ENCODE measurements around the gene NUP205. TPM values are rescaled to one million over a fixed set of nuclear protein-coding genes. Genes with fewer than 3 reads are reported as not detected.
"Not testable (repeated sequence)": the region's sequence is repeated elsewhere in the genome, so short reads cannot be mapped to it uniquely, and the experiment has no call there.

Gene NUP205
- total RNA-seq, 1 donor from 2014 or later, result 33.3 TPM

- no peak for DNase-seq (ENCODE audit: low spot score)
Measured at GRCh38 chr7:135617781-135618180, 60.1 kb downstream of the NUP205 start.

DNA sequence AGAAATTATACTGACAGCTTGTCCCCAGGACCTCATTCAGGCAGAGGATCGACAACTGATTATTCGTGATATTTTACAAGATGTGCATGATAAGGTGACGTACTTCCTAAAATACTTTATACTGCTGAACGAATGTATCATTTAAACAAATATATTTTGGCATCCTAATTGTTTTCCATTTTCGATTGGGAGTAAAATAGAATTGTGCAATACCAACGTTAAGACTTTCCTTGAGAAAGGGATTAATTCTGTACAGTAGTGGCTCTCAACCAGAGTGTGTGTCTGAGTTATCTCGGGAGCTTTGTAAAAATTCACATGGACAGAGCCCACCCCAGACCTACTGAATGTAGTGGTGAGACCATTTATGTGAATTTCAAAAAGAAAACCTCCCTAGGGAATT is 60.8 kb downstream of the NUP205 start:
- DNase-seq (ENCODE audit: low spot score), result no peak

DNA sequence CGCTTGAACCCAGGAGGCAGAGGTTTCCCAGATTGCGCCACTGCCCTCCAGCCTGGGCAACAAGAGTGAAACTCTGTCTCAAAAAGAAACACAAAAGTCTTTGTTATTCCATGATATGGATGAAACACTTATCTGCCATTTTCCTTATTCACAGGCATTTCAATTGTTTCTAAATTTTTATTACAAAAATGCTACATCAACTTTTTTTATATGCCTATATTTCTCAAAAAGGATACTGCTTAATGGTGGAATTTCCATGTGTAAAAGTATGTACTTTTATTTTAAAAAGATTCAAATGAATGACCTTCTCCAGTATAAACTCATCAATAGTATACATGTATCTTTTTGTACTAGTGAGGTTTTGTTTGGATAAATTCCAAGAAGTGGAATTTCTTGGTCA is 62.7 kb downstream of the NUP205 start:
- no peak for DNase-seq (ENCODE audit: low spot score)

DNA sequence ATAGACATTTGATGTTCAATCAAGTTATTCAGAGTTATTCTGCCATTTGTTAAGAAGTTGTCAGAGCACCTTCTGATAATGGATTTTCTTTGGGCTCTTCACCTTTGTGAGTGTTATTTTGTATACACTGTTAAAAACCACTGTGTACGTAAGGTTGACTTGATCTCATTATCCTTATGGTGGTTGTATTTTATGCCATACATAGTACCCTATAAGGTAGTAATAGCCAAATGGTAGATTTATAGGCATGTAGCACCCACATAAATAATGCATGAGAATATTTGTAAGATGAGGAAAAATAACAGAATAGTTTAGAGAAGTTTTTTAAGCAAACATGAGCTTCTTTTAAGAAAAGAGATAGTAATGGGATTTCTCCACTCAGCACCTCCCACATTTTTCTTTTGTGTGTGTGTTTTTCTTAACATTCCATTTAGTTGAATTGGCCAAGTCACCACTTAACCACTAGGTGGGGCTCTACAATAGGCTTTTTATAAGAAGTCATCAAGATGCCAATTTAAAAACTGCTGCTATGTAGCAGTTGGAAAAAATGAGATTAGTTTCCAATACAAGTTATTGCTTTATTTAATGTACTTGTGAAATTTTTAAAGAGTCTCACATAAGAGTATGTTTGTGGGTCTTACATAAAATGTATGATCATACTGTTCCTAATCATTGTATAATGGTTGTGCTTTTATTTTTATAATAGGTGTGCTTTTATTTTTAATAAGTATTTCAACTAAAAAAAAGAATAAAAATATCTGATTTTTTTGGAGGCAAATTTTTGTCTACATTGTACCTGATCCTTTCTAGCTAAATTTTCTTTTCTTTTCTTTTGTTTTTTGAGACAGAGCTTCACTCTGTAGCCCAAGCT is 63.5 kb downstream of the NUP205 start:
- no peak for DNase-seq (ENCODE audit: low spot score)

GRCh38 chr7:135634191-135634878 is 76.6 kb downstream of the NUP205 start:
- no peak for DNase-seq (ENCODE audit: low spot score)

DNA sequence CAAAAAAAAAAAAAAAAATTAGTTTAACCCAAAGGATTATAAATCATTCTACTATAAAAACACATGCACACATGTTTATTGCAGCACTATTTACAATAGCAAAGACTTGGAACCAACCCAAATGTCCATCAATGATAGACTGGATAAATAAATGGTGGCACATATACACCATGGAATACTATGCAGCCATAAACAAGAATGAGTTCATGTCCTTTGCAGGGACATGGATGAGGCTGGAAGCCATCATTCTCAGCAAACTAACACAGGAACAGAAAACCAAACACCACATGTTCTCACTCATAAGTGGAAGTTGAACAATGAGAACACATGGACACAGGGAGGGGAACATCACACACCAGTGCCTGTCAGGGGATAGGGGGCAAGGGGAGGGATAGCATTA is 82.0 kb downstream of the NUP205 start:
- DNase-seq (ENCODE audit: low spot score), result not testable (repeated sequence)

DNA sequence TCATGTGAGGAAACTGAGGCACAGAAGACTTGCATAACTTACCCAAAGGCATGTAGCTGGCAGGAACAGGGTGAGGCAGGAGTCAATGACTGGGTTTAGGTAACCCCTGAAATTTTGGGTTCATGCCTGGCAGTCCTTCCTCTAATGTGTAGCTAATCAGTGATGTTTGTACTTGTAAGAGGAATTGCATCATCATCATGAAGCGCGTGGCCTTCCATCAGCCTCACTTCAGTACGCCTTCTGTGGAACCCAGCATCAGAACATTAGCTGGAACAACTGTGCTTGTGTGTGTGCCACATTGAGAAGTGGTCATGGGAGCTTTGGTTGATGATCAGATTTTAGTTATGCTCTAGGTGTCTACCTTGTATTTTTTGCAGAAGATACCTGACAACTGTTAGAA is 86.4 kb downstream of the NUP205 start:
- no peak for DNase-seq (ENCODE audit: low spot score)

DNA sequence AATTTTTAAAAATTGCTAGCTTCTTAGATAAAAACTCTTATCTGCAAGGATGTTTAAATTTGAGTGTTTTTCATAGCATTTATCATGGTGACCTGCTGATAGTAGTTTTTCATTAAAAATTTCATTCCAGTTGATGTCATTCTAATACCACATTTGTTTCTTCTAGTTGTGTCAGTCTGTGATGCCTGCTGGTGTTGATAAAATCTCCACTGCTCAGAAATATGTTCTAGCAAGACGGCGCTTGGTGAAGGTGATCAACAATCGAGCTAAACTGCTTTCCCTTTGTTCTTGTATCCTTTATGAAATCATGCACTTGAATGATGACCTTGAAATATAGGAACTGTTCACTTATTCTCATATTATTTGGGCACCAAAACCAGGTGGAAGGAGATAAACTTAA is 87.0 kb downstream of the NUP205 start:
- DNase-seq (ENCODE audit: low spot score), result no peak

DNA sequence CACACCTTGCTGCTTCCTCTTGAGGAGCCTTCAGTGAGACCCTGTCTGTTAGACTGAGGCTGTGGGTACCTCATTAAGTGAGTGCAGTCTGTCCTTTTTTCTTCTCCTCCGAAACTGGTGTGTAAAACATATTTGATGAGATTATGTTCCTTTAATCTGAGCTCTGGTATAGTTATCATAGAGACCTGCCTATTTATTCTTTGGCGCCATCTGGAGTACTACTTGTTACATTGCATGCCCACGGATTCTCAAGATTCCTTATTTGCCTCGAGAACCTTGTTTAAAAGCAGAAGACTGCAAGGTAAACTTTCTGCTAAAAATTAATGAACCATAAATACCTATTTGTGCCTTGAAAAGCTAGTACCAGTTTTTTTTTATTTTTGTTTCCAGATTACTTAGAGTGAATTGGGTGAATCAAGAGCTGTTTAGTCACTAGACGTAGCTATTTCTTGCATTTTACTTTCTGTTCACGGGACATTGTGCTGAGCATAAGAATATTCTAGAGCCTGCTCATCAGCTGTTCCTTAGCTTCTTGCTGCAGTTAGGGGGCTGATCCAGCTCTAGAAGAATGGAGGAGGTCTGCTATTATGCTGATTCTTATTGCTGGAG is 87.7 kb downstream of the NUP205 start:
- no peak for DNase-seq (ENCODE audit: low spot score)

GRCh38 chr7:135647755-135648154 is 90.0 kb downstream of the NUP205 start:
- no peak for DNase-seq (ENCODE audit: low spot score)

DNA sequence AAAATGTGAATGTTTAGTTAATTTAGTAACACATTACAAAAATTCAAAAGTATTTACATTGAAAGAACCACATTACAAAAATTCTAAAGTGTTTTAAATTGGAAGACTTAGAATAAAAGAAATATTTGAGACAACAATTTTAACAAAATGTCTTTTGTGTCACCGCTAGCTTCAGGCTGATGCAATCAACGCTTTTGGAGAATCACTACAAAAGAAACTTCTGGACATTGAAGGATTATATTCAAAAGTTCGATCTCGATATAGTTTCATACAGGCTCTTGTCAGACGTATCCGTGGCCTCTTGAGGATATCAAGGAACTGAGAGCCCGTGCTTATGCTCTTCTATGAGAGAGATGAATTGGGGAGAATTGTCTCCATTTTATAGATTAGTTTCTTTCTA is 90.5 kb downstream of the NUP205 start:
- DNase-seq (ENCODE audit: low spot score), result no peak

GRCh38 chr7:135650831-135651573 is 93.3 kb downstream of the NUP205 start:
- no peak for DNase-seq (ENCODE audit: low spot score)

GRCh38 chr7:135653340-135654080 is 95.8 kb downstream of the NUP205 start:
- no peak for DNase-seq (ENCODE audit: low spot score)

- no peak for DNase-seq (ENCODE audit: low spot score)
Measured at GRCh38 chr7:135658564-135658963, 100.8 kb downstream of the NUP205 start.

DNA sequence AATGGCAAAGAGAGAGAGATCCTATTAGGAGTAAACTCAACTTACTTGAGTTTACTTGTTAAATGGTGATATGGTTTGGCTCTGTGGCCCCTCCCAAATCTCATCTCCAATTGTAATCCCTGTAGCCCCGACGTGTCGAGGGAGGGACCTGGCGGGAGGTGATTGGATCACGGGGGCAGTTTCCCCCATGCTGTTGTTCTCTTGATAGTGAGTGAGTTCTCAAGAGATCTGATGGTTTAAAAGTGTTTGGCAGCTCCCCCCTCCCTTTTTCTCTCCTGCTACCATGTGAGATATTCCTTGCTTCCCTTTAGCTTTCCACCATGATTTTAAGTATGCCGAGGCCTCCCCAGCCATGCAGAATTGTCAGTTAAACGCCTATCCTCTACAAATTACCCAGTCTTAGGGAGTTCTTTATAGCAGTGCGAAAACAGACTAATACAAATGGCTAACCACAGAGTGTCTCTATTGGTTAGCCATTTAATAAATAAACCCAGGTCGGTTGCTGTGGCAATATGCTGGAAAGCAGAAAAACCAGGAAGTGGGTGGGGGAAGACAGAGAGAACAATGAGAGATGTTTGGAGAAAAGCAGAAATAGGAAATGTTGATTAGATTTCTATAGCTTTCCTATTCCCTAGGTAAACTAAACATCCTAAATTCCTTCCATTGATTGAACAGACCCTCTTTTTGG is 101.6 kb downstream of the NUP205 start:
- no peak for DNase-seq (ENCODE audit: low spot score)

DNA sequence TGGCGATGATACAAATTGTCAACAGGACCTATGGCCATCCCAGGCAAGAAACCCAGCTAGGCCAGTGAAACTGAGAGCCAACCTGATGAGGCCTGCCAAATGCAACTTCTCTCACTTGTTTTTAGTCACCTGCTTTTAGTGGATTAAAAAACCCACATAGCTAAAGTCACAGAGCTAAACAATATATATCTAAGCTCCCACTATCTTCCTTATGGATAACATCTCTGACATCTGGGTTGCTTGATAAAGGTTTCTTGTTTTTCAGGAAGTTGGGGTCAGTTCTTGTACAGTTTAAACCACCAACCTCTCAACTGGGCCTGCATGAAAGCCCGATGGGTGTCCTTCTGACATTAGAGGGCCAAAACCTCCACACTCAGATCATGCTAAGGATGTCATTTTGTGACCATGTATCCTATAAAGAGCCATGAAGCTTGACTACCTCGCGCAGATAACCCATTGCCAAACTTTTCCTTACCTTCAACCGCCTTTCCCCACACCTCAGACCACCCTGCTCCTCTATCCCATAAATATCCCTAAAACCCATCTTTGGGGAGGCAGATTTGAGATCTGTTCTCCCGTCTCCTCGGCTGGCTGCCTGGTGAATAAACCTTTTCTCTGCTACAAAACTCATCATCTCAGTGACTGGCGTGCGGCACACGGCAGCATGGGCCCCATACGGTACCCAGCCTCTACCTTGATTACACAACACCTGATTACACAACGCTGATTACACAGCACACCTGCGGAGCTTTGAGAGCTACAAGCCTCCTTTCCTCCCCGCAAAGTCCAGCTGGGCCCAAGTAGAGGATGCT is 103.8 kb downstream of the NUP205 start:
- no peak for DNase-seq (ENCODE audit: low spot score)

DNA sequence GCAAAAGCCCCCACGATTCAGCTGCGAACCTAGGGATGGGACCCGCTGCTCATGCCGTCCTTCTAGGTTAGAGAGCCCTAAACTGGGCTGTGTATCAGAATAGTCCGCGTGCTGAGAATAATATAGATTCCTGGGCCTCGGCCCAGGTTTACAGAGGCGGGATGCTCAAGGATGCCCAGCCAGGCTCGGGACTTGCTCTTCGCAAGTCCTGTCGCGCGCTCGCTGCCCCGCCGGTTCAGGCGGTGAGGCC is 104.3 kb downstream of the NUP205 start:
- no peak for DNase-seq (ENCODE audit: low spot score)

GRCh38 chr7:135662373-135663114 is 104.8 kb downstream of the NUP205 start, which contains the start of gene STMP1:
Gene STMP1 (plus strand): TSS chr7:135662514.
- peak; percentile 99 for DNase-seq (ENCODE audit: low spot score)

DNA sequence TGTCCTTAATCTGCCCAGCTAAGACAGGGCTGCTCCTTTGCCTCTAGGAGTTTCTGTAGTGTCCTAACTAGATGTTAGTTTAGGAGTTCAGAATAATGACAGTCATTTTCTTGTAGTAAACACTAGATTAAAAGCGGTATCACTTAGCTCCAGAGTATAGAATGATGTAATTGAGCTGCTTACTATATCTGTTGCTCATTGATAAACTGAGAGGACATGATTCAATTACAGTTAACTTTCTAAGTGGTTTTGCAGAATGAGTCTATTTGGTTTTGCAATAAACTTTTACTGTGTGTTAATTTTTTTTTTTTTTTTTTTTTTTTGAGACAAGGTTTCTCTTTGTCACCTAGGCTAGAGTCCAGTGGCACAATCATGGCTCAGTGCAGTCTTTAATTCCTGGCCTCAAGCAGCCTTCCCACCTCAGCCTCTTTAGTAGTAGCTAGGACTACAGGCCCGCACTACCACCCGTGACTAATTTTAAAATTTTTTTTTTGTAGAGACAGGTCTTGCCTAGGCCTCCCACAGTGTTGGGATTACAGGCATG is 106.4 kb downstream of the NUP205 start:
- DNase-seq (ENCODE audit: low spot score), result no peak
